Measurements from ENCODE around the gene DGAT2. TPM values are rescaled to one million over a fixed set of nuclear protein-coding genes. Genes with fewer than 3 reads are reported as not detected.

Gene DGAT2
- polyA plus RNA-seq, 1 donor (not counting 4 experiments of a cell fraction or from before 2014, with no cell fraction given), result 1.8 TPM

DNA sequence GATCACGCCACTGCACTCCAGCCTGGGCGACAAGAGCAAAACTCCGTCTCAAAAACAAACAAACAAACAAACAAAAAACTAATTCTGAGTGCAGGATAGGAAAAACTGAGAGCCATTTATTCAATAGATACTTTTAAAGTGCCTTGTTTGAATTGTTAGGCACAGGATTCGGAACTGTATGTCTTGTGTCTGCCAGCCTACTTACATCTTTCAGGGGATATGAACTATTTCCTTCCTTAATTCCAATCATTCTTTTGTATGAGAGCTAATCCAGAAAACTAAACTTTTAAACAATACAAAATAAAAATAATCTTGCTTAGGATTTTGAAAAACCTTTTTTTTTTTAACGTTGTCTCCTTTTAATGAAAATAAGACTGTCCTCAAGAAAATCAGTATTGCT is 59.0 kb downstream of the DGAT2 start:
- no peaks in the 10 kb centered on the region for H3K9me1 ChIP-seq (ENCODE audit: control insufficient read depth, extremely low read depth, insufficient read depth, low read length)
- no peak overlapping the region for H3K9ac ChIP-seq (ENCODE audit: control insufficient read depth, extremely low read depth, insufficient read depth, low read length)
- no peak overlapping the region for H3K27ac ChIP-seq (ENCODE audit: control insufficient read depth, insufficient read depth, low read length)
- dilution Hi-C loops (cut with MboI; ENCODE audit: extremely low pct_ligation_motif_present, low sequenced_read_pairs), result no loop called here
- H3K4me1 ChIP-seq (ENCODE audit: control insufficient read depth, extremely low read depth, insufficient read depth, low read length), result no peaks in the 10 kb centered on the region
- peaks cover 14% of the 10 kb centered on the region for H3K79me2 ChIP-seq (ENCODE audit: control insufficient read depth, insufficient read depth, low read length)
- H3K9me3 ChIP-seq (ENCODE audit: control insufficient read depth, low read depth, low read length), result no peaks in the 10 kb centered on the region
- no peak for TF ChIP-seq EZH2 (IDR thresholded peaks at IDR 0.05; ENCODE audit: low read length)
- TF ChIP-seq, protein P1, sequence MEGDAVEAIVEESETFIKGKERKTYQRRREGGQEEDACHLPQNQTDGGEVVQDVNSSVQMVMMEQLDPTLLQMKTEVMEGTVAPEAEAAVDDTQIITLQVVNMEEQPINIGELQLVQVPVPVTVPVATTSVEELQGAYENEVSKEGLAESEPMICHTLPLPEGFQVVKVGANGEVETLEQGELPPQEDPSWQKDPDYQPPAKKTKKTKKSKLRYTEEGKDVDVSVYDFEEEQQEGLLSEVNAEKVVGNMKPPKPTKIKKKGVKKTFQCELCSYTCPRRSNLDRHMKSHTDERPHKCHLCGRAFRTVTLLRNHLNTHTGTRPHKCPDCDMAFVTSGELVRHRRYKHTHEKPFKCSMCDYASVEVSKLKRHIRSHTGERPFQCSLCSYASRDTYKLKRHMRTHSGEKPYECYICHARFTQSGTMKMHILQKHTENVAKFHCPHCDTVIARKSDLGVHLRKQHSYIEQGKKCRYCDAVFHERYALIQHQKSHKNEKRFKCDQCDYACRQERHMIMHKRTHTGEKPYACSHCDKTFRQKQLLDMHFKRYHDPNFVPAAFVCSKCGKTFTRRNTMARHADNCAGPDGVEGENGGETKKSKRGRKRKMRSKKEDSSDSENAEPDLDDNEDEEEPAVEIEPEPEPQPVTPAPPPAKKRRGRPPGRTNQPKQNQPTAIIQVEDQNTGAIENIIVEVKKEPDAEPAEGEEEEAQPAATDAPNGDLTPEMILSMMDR (optimal IDR thresholded peaks at IDR 0.05 in 1 of 3, IDR thresholded peaks at IDR 0.05 in 1 of 3, conservative IDR thresholded peaks at IDR 0.05 in 1 of 3; ENCODE audit: extremely low read depth in 1 of 3, insufficient read depth in 2 of 3, low read length in 3 of 3), result no peak
- H3K4me3 ChIP-seq (ENCODE audit: control insufficient read depth in 2 of 3, extremely low read depth in 1 of 3, insufficient read depth in 2 of 3, low read depth in 1 of 3, low read length in 3 of 3), result no peak overlapping the region
- H4K20me1 ChIP-seq (ENCODE audit: control insufficient read depth, extremely low read depth, insufficient read depth, low read length), result no peaks in the 10 kb centered on the region
- no peak for DNase-seq (ENCODE audit: low read depth, low spot score)
- H3K36me3 ChIP-seq (ENCODE audit: control insufficient read depth in 2 of 2, extremely low read depth in 1 of 2, insufficient read depth in 2 of 2, low read length in 2 of 2), result peaks cover 0 to under 1% of the 10 kb centered on the region in 2 experiments
- H3K27me3 ChIP-seq (ENCODE audit: control insufficient read depth, extremely low read depth, insufficient read depth, low read length), result no peaks in the 10 kb centered on the region
- H3K4me2 ChIP-seq (ENCODE audit: control insufficient read depth, extremely low read depth, insufficient read depth, low read depth, low read length), result no peak overlapping the region
- no peak for FAIRE-seq
- no peak overlapping the region for H2AFZ ChIP-seq (ENCODE audit: control insufficient read depth, low read length)

DNA sequence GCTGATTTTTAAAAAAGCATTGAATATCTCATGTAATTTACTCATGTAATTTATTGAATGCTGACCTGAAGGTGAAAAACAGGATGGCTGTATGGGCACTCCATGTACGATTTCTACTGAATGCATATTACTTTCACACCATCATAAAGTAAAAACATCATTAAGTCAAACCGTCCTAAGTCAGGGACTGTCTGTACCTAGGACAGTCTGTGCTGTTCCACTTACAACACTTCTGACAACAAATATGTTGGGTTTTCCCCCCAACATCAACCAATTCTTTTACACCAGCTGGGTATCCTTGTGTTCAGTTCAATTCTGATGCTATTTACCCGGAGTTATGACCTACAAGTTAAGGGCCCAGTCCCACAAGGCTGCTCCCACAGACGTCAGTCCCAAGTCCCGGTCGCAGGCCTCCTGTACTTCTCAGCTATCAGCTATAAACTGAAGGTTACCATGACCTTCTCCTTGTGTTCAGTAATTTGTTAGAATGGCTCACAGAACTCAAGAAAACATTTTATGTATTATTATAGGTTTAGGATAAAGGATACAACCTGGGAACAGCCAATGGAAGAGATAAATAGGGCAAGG is 63.4 kb downstream of the DGAT2 start:
- H3K4me3 ChIP-seq (ENCODE audit: control insufficient read depth in 2 of 3, extremely low read depth in 1 of 3, insufficient read depth in 2 of 3, low read depth in 1 of 3, low read length in 3 of 3), result no peak overlapping the region
- no peak for DNase-seq (ENCODE audit: low read depth, low spot score)
- H3K9me1 ChIP-seq (ENCODE audit: control insufficient read depth, extremely low read depth, insufficient read depth, low read length), result no peaks in the 10 kb centered on the region
- no peaks in the 10 kb centered on the region for H4K20me1 ChIP-seq (ENCODE audit: control insufficient read depth, extremely low read depth, insufficient read depth, low read length)
- no peak for FAIRE-seq
- no peak overlapping the region for H3K27ac ChIP-seq (ENCODE audit: control insufficient read depth, insufficient read depth, low read length)
- no peak for TF ChIP-seq EZH2 (IDR thresholded peaks at IDR 0.05; ENCODE audit: low read length)
- TF ChIP-seq, protein P1 (optimal IDR thresholded peaks at IDR 0.05 in 1 of 3, IDR thresholded peaks at IDR 0.05 in 1 of 3, conservative IDR thresholded peaks at IDR 0.05 in 1 of 3; ENCODE audit: extremely low read depth in 1 of 3, insufficient read depth in 2 of 3, low read length in 3 of 3), result no peak
- dilution Hi-C loops (cut with MboI; ENCODE audit: extremely low pct_ligation_motif_present, low sequenced_read_pairs), result no loop called here
- no peak overlapping the region for H2AFZ ChIP-seq (ENCODE audit: control insufficient read depth, low read length)
- H3K4me1 ChIP-seq (ENCODE audit: control insufficient read depth, extremely low read depth, insufficient read depth, low read length), result no peaks in the 10 kb centered on the region
- H3K36me3 ChIP-seq (ENCODE audit: control insufficient read depth in 2 of 2, extremely low read depth in 1 of 2, insufficient read depth in 2 of 2, low read length in 2 of 2), result no peaks in the 10 kb centered on the region
- H3K9me3 ChIP-seq (ENCODE audit: control insufficient read depth, low read depth, low read length), result no peaks in the 10 kb centered on the region
- no peak overlapping the region for H3K9ac ChIP-seq (ENCODE audit: control insufficient read depth, extremely low read depth, insufficient read depth, low read length)
- H3K4me2 ChIP-seq (ENCODE audit: control insufficient read depth, extremely low read depth, insufficient read depth, low read depth, low read length), result no peak overlapping the region
- H3K79me2 ChIP-seq (ENCODE audit: control insufficient read depth, insufficient read depth, low read length), result peaks cover 5% of the 10 kb centered on the region
- H3K27me3 ChIP-seq (ENCODE audit: control insufficient read depth, extremely low read depth, insufficient read depth, low read length), result no peaks in the 10 kb centered on the region
